OCI-LY1 (cell line): ENCODE measurements around the gene FBXW5.

Experiments
- H2AFZ ChIP-seq: fragments of 200-600 bp; sonication (generic), shearing (Covaris generic); 2 replicates; pipeline ENCODE4 v1.6.0; 2014; ENCODE audit warnings: antibody characterized with exemption, mild to moderate bottlenecking, low read length
- H3F3A ChIP-seq: fragments of 200-600 bp; sonication (generic), shearing (Covaris generic); 2 replicates; pipeline ENCODE4 v1.6.0; 2014; ENCODE audit warnings: mild to moderate bottlenecking, antibody characterized with exemption, low read length, moderate library complexity; ENCODE audit not compliant: insufficient read depth
- H3K27ac ChIP-seq: fragments of 200-600 bp; sonication (generic); 2 replicates; pipeline ENCODE4 v1.5.1; 2014; ENCODE audit warnings: low read length, mixed run types, mild to moderate bottlenecking, low read depth; ENCODE audit not compliant: poor library complexity, severe bottlenecking
- H3K27me3 ChIP-seq: fragments of 200-600 bp; sonication (generic); 2 replicates; pipeline ENCODE4 v1.6.0; 2014; ENCODE audit warnings: antibody characterized with exemption, mild to moderate bottlenecking, low read length, moderate library complexity; ENCODE audit not compliant: insufficient read depth
- H3K36me3 ChIP-seq: fragments of 200-600 bp; sonication (generic); 2 replicates; pipeline ENCODE4 v1.6.1; 2014; ENCODE audit warnings: mild to moderate bottlenecking, antibody characterized with exemption, low read length, moderate library complexity, mixed read lengths; ENCODE audit not compliant: insufficient read depth
- H3K4me1 ChIP-seq: fragments of 200-600 bp; sonication (generic); 2 replicates; pipeline ENCODE4 v1.5.1; 2014; ENCODE audit warnings: mild to moderate bottlenecking, low read length, moderate library complexity; ENCODE audit not compliant: insufficient read depth, severe bottlenecking
- H3K4me2 ChIP-seq: fragments of 200-600 bp; sonication (generic), shearing (Covaris generic); 2 replicates; pipeline ENCODE4 v1.6.1; 2014; ENCODE audit warnings: low read length
- H3K4me3 ChIP-seq: fragments of 200-600 bp; sonication (generic); 2 replicates; pipeline ENCODE4 v1.5.1; 2014; ENCODE audit warnings: low read length, low read depth, mild to moderate bottlenecking, mixed read lengths; ENCODE audit not compliant: poor library complexity, severe bottlenecking
- H3K79me2 ChIP-seq: fragments of 200-600 bp; shearing (Covaris generic); 2 replicates; pipeline ENCODE4 v1.6.1; 2016; ENCODE audit warnings: mixed run types, low read length, mixed read lengths; ENCODE audit not compliant: insufficient read depth
- H3K9ac ChIP-seq: fragments of 200-600 bp; sonication (generic), shearing (Covaris generic); 2 replicates; pipeline ENCODE4 v1.6.1; 2014; ENCODE audit warnings: mild to moderate bottlenecking, low read length, mixed read lengths
- H3K9me2 ChIP-seq: fragments of 200-600 bp; sonication (generic), shearing (Covaris generic); 2 replicates; pipeline ENCODE4 v1.6.1; 2014; ENCODE audit warnings: low read depth, mild to moderate bottlenecking, low read length, mixed read lengths
- H3K9me3 ChIP-seq: fragments of 200-600 bp; shearing (Covaris generic); 2 replicates; pipeline ENCODE4 v1.6.1; 2014; ENCODE audit warnings: low read length, mixed read lengths
- H4K20me1 ChIP-seq: fragments of 200-600 bp; sonication (generic), shearing (Covaris generic); 2 replicates; pipeline ENCODE4 v1.6.0; 2016; ENCODE audit warnings: mild to moderate bottlenecking, low read length; ENCODE audit not compliant: insufficient read depth
- CTCF ChIP-seq: fragments of 200-600 bp; sonication (generic), shearing (Covaris generic); IDR thresholded peaks from 2 replicates; pipeline ENCODE4 v1.5.1; 2017; ENCODE audit warnings: mild to moderate bottlenecking, antibody characterized with exemption, low read length, moderate library complexity, mixed read lengths
- EZH2 ChIP-seq: fragments of 200-600 bp; sonication (generic), shearing (Covaris generic); IDR thresholded peaks from 2 replicates; pipeline ENCODE4 v1.8.0; 2017; ENCODE audit warnings: borderline replicate concordance, mixed run types, mild to moderate bottlenecking, antibody characterized with exemption, low read length, moderate library complexity, mixed read lengths

The FBXW5 gene

GRCh38 chr9:136916330-136917184 is 28.0 kb downstream of the FBXW5 start:
- Histone ChIP-seq H3K4me2 (no peak overlapping the region), H4K20me1 (no peaks in the 10 kb centered on the region), H3F3A (no peaks in the 10 kb centered on the region), H3K36me3 (peaks cover 64% of the 10 kb centered on the region), H3K9me3 (no peaks in the 10 kb centered on the region), H3K4me3 (no peak overlapping the region), H2AFZ (no peak overlapping the region), H3K27me3 (no peaks in the 10 kb centered on the region), H3K9me2 (no peaks in the 10 kb centered on the region), H3K27ac (no peak overlapping the region), H3K4me1 (no peaks in the 10 kb centered on the region), H3K9ac (no peak overlapping the region), H3K79me2 (no peaks in the 10 kb centered on the region)
- no peak for TF ChIP-seq EZH2
- TF ChIP-seq CTCF, result no peak

- Histone ChIP-seq H3K4me3 (no peak overlapping the region), H3K27ac (no peak overlapping the region), H3K36me3 (peaks cover 59% of the 10 kb centered on the region), H3K27me3 (no peaks in the 10 kb centered on the region), H3F3A (no peaks in the 10 kb centered on the region), H3K79me2 (no peaks in the 10 kb centered on the region), H3K9ac (no peak overlapping the region), H2AFZ (no peak overlapping the region), H3K9me2 (no peaks in the 10 kb centered on the region), H4K20me1 (no peaks in the 10 kb centered on the region), H3K4me1 (no peaks in the 10 kb centered on the region), H3K4me2 (no peak overlapping the region), H3K9me3 (no peaks in the 10 kb centered on the region)
- TF ChIP-seq CTCF (no peak), EZH2 (no peak)
These were observed 28.8 kb downstream of the FBXW5 start for GRCh38 chr9:136915632-136916329.

GRCh38 chr9:136913701-136914438 is 30.7 kb downstream of the FBXW5 start:
- H4K20me1 ChIP-seq, result no peaks in the 10 kb centered on the region
- no peaks in the 10 kb centered on the region for H3K9me2 ChIP-seq
- no peaks in the 10 kb centered on the region for H3K9me3 ChIP-seq
- H3F3A ChIP-seq, result no peaks in the 10 kb centered on the region
- peaks cover 62% of the 10 kb centered on the region for H3K36me3 ChIP-seq
- no peak overlapping the region for H3K4me2 ChIP-seq
- H3K27me3 ChIP-seq, result no peaks in the 10 kb centered on the region
- H3K27ac ChIP-seq, result no peak overlapping the region
- TF ChIP-seq EZH2, result no peak
- TF ChIP-seq CTCF, result no peak
- no peaks in the 10 kb centered on the region for H3K79me2 ChIP-seq
- H2AFZ ChIP-seq, result no peak overlapping the region
- H3K4me1 ChIP-seq, result no peaks in the 10 kb centered on the region
- H3K9ac ChIP-seq, result no peak overlapping the region
- no peak overlapping the region for H3K4me3 ChIP-seq
